HCT116 (cell line): ENCODE data around the gene HIF1A.

Experiments used
- ATF3 ChIP-seq: IDR thresholded peaks from 2 replicates; pipeline ENCODE4 v1.6.1; 2012
- CTCF ChIP-seq, 3 experiments: fragments of 200-600 bp in 1 of 3; sonication (generic) in 1 of 3; IDR thresholded peaks in 2 of 3; conservative IDR thresholded peaks in 1 of 3; 2 replicates each; pipeline ENCODE4 v1.5.1; 2012 to 2017; ENCODE audit warnings: low read depth in 2 of 3, low read length in 2 of 3, antibody characterized with exemption in 1 of 3, borderline replicate concordance in 1 of 3, control low read depth in 1 of 3, mild to moderate bottlenecking in 1 of 3, mixed read lengths in 1 of 3, mixed run types in 1 of 3, moderate library complexity in 1 of 3; ENCODE audit not compliant: insufficient read depth in 1 of 3
- EZH2 ChIP-seq: fragments of 200-600 bp; sonication (generic); IDR thresholded peaks from 2 replicates; pipeline ENCODE4 v1.6.1; 2017; ENCODE audit warnings: antibody characterized with exemption, mixed run types
- POLR2AphosphoS5 ChIP-seq: IDR thresholded peaks from 2 replicates; pipeline ENCODE4 v1.6.1; 2011; ENCODE audit warnings: mild to moderate bottlenecking, low read depth, low read length, moderate library complexity
- REST ChIP-seq: IDR thresholded peaks from 2 replicates; pipeline ENCODE4 v1.6.1; 2012; ENCODE audit warnings: low read depth
- ZNF274 ChIP-seq: fragments of 200-500 bp; sonication (Bioruptor generic); IDR thresholded peaks from 2 replicates; pipeline ENCODE4 v1.6.1; 2014; ENCODE audit warnings: mild to moderate bottlenecking, low read depth, low read length, inconsistent platforms

GRCh38 chr14:61726778-61727658 lies 31.7 kb downstream of the HIF1A start:
- TF ChIP-seq POLR2AphosphoS5 (no peak), REST (no peak), CTCF (IDR thresholded peaks at IDR 0.05 in 2 of 3, conservative IDR thresholded peaks at IDR 0.05 in 1 of 3; ENCODE audit: borderline replicate concordance in 1 of 3, insufficient read depth in 1 of 3, low read depth in 2 of 3, low read length in 2 of 3) (no peak), ATF3 (no peak), ZNF274 (no peak), EZH2 (no peak)
